Fibroblast of mammary gland (primary cell): ENCODE data around the gene TM7SF3.
A peak's percentile ranks its signal among the peaks of the same experiment; 100 is the strongest.
"Not testable (repeated sequence)": the region's sequence is repeated elsewhere in the genome, so short reads cannot be mapped to it uniquely, and the experiment has no call there.

Experiments used
- DNase-seq: peaks from one replicate; pipeline ENCODE4 v3.0.0-alpha.2; 2010; ENCODE audit warnings: low read depth
- H3K4me3 ChIP-seq: 2 replicates; pipeline ENCODE4 v1.5.1; 2011; ENCODE audit warnings: low read depth, mild to moderate bottlenecking, low read length, moderate library complexity; ENCODE audit not compliant: control insufficient read depth
- TF ChIP-seq, protein P1 (sequence below): conservative IDR thresholded peaks from 2 replicates; pipeline ENCODE4 v1.5.1; 2011; ENCODE audit warnings: low read depth, low read length, inconsistent platforms; ENCODE audit not compliant: control insufficient read depth, insufficient read depth

The TM7SF3 gene

GRCh38 chr12:27052742-27053141 is 38.6 kb upstream of the TM7SF3 start:
- TF ChIP-seq, protein P1, sequence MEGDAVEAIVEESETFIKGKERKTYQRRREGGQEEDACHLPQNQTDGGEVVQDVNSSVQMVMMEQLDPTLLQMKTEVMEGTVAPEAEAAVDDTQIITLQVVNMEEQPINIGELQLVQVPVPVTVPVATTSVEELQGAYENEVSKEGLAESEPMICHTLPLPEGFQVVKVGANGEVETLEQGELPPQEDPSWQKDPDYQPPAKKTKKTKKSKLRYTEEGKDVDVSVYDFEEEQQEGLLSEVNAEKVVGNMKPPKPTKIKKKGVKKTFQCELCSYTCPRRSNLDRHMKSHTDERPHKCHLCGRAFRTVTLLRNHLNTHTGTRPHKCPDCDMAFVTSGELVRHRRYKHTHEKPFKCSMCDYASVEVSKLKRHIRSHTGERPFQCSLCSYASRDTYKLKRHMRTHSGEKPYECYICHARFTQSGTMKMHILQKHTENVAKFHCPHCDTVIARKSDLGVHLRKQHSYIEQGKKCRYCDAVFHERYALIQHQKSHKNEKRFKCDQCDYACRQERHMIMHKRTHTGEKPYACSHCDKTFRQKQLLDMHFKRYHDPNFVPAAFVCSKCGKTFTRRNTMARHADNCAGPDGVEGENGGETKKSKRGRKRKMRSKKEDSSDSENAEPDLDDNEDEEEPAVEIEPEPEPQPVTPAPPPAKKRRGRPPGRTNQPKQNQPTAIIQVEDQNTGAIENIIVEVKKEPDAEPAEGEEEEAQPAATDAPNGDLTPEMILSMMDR = no peak
- no peak overlapping the region for H3K4me3 ChIP-seq
- no peak for DNase-seq

- no peak overlapping the region for H3K4me3 ChIP-seq
- TF ChIP-seq, protein P1 = no peak
- DNase-seq = no peak
These were observed 38.0 kb upstream of the TM7SF3 start for GRCh38 chr12:27052176-27052575.

DNA sequence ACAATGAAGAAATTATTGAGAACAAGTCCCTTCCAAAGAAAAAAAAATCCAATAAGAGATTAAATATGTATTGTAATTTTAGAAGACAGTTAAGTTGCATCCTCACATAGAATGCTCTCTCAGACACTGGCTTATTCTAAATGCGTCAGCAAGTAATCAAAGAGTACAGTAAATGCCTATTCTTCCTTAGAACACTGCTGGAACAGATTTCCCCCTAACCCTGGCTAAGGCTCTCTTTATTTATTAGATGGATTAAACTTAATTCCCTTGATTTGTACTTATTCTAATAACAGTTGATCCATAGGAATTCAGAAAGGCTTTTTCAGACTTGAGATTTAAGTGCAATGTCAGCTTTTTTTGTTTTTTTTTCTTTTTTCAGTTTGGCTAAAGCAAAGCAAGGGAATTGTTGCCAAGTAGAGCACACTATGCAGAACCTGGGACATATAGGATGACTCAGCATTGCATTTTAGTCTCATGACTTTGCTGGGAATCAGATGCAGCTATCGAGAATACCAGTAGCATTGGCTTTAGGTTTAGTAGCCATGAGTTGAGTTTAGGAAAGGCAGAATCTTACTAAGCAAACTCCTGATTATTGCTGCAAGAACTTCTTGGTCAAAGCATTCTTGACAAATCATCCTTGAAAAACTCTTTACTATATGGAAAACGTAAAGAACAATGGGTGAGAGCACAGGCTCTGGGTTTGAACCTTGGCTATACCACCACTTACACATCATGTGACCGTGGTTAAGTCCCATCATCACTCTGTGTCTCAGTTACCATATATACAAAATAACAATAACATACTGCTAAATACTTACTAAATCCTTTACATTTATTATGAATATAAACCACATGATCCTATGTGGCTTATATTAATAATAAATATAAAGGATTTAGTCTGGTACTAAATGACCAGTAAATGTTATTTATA is 34.9 kb upstream of the TM7SF3 start:
- TF ChIP-seq, protein P1 = no peak
- H3K4me3 ChIP-seq = no peak overlapping the region
- peak; percentile 92 for DNase-seq

- not testable (repeated sequence) for H3K4me3 ChIP-seq
These were observed 27.8 kb upstream of the TM7SF3 start for GRCh38 chr12:27042018-27042417.

DNA sequence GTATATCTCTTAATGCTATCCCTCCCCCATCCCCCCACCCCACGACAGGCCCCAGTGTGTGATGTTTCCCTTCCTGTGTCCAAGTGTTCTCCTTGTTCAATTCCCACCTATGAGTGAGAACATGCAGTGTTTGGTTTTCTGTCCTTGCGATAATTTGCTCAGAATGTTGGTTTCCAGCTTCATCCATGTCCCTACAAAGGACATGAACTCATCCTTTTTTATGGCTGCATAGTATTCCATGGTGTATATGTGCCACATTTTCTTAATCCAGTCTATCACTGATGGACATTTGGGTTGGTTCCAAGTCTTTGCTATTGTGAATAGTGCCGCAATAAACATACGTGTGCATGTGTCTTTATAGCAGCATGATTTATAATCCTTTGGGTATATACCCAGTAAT is 26.5 kb upstream of the TM7SF3 start:
- DNase-seq, H3K4me3 ChIP-seq: not testable (repeated sequence)

More at GRCh38 chr12:27042018-27042417, 27.8 kb upstream of the TM7SF3 start:
- DNase-seq = not testable (repeated sequence)

DNA sequence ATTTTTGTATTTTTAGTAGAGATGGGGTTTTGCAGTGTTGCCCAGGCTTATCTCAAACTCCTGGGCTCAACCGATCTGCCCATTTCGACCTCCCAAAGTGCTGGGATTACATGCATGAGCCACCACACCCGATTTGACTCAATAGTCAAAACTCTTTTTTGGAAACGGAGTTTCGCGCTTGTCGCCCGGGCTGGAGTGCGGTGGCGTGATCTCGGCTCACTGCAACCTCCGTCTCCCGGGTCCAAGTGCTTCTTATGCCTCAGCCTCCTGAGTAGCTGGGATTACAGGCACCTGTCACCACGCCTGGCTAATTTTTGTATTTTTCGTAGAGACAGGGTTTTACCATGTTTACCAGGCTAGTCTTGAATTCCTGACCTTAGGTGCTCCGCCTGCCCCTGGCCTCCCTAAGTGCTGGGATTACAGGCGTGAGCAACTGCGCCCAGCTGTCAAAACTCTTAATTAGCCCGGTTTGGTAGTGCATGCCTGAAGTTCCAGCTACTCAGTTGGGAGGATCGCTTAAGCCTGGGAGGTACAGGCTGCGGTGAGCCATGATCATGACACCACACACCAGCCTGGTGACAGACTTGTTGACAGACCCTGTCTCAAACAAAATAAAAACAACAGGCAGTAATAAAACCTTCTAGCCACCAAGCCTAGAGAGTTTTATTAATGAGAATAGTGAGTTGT is 20.6 kb upstream of the TM7SF3 start:
- DNase-seq = no peak
- TF ChIP-seq, protein P1 = no peak

GRCh38 chr12:27032679-27033078 is 18.5 kb upstream of the TM7SF3 start:
- DNase-seq = no peak
- no peak overlapping the region for H3K4me3 ChIP-seq
- TF ChIP-seq, protein P1 = no peak

More for the DNA sequence above, 20.6 kb upstream of the TM7SF3 start:
- no peak overlapping the region for H3K4me3 ChIP-seq
